Cardiac fibroblast (primary cell): ENCODE measurements around the gene EEF2.
"Not testable (repeated sequence)": the region's sequence is repeated elsewhere in the genome, so short reads cannot be mapped to it uniquely, and the experiment has no call there.

ENCODE experiments used
- DNase-seq, 2 donors: peaks; one replicate each; pipeline versions ENCODE4 v3.0.0 to v3.0.0-alpha.2; 2010; ENCODE audit warnings: low read depth in 2 of 2
- H3K4me3 ChIP-seq, 2 donors: replicated peaks in 1 of 2; 1 replicate in 1 of 2; 2 replicates in 1 of 2; pipeline ENCODE4 v1.5.1; 2011; ENCODE audit warnings: low read depth in 2 of 2, low read length in 2 of 2, mild to moderate bottlenecking in 2 of 2, moderate library complexity in 1 of 2
- TF ChIP-seq, protein P1 (sequence below): IDR thresholded peaks from one replicate; pipeline ENCODE4 v1.5.1; 2011; ENCODE audit warnings: low read depth, mild to moderate bottlenecking, low read length, inconsistent platforms

Gene EEF2

GRCh38 chr19:4014541-4015491 is 29.6 kb upstream of the EEF2 start:
- no peak overlapping the region for H3K4me3 ChIP-seq
- TF ChIP-seq, protein P1, sequence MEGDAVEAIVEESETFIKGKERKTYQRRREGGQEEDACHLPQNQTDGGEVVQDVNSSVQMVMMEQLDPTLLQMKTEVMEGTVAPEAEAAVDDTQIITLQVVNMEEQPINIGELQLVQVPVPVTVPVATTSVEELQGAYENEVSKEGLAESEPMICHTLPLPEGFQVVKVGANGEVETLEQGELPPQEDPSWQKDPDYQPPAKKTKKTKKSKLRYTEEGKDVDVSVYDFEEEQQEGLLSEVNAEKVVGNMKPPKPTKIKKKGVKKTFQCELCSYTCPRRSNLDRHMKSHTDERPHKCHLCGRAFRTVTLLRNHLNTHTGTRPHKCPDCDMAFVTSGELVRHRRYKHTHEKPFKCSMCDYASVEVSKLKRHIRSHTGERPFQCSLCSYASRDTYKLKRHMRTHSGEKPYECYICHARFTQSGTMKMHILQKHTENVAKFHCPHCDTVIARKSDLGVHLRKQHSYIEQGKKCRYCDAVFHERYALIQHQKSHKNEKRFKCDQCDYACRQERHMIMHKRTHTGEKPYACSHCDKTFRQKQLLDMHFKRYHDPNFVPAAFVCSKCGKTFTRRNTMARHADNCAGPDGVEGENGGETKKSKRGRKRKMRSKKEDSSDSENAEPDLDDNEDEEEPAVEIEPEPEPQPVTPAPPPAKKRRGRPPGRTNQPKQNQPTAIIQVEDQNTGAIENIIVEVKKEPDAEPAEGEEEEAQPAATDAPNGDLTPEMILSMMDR = no peak
- DNase-seq = no peak

GRCh38 chr19:4013886-4014540 is 28.8 kb upstream of the EEF2 start:
- H3K4me3 ChIP-seq = no peak overlapping the region
- TF ChIP-seq, protein P1 = no peak
- no peak for DNase-seq

- H3K4me3 ChIP-seq = no peak overlapping the region
- TF ChIP-seq, protein P1 = no peak
- DNase-seq = no peak
Measured at GRCh38 chr19:4012975-4013634, 27.8 kb upstream of the EEF2 start.

- TF ChIP-seq, protein P1 = no peak
- no peak overlapping the region for H3K4me3 ChIP-seq
- DNase-seq = no peak
Measured at GRCh38 chr19:4012092-4012974, 27.1 kb upstream of the EEF2 start.

- not testable (repeated sequence) for DNase-seq, H3K4me3 ChIP-seq
Measured at GRCh38 chr19:4011430-4011829, 26.2 kb upstream of the EEF2 start.

GRCh38 chr19:4010808-4011110 is 25.5 kb upstream of the EEF2 start:
- no peak for DNase-seq
- H3K4me3 ChIP-seq = no peak overlapping the region
- TF ChIP-seq, protein P1 = no peak
